NB4 (cell line): ENCODE measurements around the gene RELB.

ENCODE experiments used
- CTCF ChIP-seq: IDR thresholded peaks from one replicate; pipeline ENCODE4 v1.5.1; 2012; ENCODE audit warnings: low read depth, low read length
- MYC ChIP-seq: IDR thresholded peaks from 2 replicates; pipeline ENCODE4 v1.6.1; 2011; ENCODE audit warnings: low read depth, low read length
- POLR2A ChIP-seq: IDR thresholded peaks from 2 replicates; pipeline ENCODE4 v1.6.1; 2011; ENCODE audit warnings: mild to moderate bottlenecking; ENCODE audit not compliant: insufficient read length; ENCODE audit errors: extremely low read depth

DNA sequence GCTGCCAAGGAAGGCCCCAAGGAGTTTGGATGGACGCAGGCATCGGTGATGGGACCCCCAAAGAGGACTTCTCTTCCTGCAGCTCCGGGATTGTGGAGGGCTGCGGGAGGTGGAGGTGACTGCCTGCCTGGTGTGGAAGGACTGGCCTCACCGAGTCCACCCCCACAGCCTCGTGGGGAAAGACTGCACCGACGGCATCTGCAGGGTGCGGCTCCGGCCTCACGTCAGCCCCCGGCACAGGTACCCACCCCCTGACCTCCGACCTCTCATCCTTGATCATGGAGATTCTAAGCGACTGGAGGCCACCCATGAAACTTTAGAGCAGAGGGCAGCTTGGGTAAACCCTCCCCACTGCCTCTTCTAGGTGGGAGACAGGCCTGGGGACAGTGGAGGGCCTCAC is 20.7 kb downstream of the RELB start:
- TF ChIP-seq CTCF, result no peak
- no peak for TF ChIP-seq MYC
- no peak for TF ChIP-seq POLR2A
